Measurements from ENCODE around the gene NSF.
"Not testable (repeated sequence)": the region's sequence is repeated elsewhere in the genome, so short reads cannot be mapped to it uniquely, and the experiment has no call there.

Gene NSF

DNA sequence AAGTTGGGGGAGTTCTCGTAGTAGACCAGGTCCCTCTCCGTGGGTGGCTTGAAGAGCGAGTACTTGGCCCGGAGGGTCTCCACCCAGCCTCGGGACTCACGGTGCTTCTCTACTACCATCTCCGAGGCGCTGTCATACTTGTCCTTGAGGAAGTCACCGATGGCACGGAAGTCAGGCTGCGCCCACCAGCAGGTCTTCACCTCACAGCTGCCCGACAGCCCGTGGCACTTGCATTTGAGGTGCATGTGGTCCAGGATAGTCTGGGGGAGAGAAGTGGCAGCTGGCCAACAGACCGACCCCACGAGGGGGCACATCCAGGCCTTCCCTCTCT, 178.0 kb downstream of the NSF start:
- Histone ChIP-seq H3K27ac (no peak overlapping the region), H3K36me3 (no peaks in the 10 kb centered on the region), H3K9me3 (no peaks in the 10 kb centered on the region), H3K4me1 (ENCODE audit: control insufficient read depth in 1 of 2, insufficient read depth in 1 of 2, low read depth in 1 of 2, low read length in 1 of 2) (peaks cover 14 to 17% of the 10 kb centered on the region in 2 experiments), H3K27me3 (peaks cover 69% of the 10 kb centered on the region), H3K4me3 (ENCODE audit: low read depth in 1 of 2, low read length in 1 of 2) (no peak overlapping the region)
- no peak for TF ChIP-seq CTCF (IDR thresholded peaks at IDR 0.05)

DNA sequence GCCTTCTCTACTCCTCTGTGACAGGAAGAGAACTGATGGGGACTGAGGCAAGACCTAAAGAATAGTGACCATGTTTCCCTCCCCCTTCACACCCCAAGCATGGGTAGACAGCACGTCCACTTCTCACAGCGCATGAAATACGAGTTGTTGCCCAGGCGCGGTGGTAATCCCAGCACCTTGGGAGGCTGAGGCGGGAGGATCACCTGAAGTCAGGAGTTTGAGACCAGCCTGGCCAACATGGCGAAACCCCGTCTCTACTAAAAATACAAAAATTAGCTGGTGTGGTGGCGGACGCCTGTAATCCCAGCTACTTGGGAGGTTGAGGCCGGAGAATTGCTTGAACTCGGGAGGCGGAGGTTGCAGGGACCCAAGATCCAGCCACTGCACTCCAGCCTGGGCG, 178.4 kb downstream of the NSF start:
- H3K4me1 ChIP-seq (ENCODE audit: control insufficient read depth in 1 of 2, insufficient read depth in 1 of 2, low read depth in 1 of 2, low read length in 1 of 2) = peaks cover 14 to 17% of the 10 kb centered on the region in 2 experiments
- H3K36me3 ChIP-seq; H3K27ac ChIP-seq; H3K4me3 ChIP-seq (ENCODE audit: low read depth in 1 of 2, low read length in 1 of 2); H3K9me3 ChIP-seq: not testable (repeated sequence)
- peaks cover 73% of the 10 kb centered on the region for H3K27me3 ChIP-seq

- TF ChIP-seq CTCF (IDR thresholded peaks at IDR 0.05) = no peak
- Histone ChIP-seq H3K36me3 (no peaks in the 10 kb centered on the region), H3K4me3 (ENCODE audit: low read depth in 1 of 2, low read length in 1 of 2) (no peak overlapping the region), H3K27ac (no peak overlapping the region), H3K4me1 (ENCODE audit: control insufficient read depth in 1 of 2, insufficient read depth in 1 of 2, low read depth in 1 of 2, low read length in 1 of 2) (peaks cover 14 to 17% of the 10 kb centered on the region in 2 experiments), H3K9me3 (no peaks in the 10 kb centered on the region), H3K27me3 (peaks cover 82% of the 10 kb centered on the region)
Measured at GRCh38 chr17:46769531-46770438, 179.3 kb downstream of the NSF start.

DNA sequence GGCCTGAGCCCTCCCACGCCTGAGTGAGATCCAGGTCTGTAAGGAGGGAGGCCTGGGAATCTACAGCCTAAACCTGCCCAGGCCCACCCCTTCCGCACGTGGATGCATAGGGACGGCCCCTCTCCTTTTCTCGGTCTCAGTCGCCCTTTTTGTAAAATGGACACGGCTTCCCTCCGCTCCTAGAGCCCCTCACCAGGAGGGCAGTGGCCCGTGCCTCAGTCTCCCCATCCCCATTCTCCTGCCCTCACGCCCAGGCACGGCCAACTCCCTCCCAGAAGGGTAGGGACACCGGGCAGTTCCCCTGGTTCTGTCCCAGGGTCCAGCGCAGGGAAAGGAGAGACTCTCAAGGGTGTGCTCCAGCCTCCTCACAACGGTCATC, 180.0 kb downstream of the NSF start:
- no peak for TF ChIP-seq CTCF (IDR thresholded peaks at IDR 0.05)
- Histone ChIP-seq H3K9me3 (no peaks in the 10 kb centered on the region), H3K27me3 (peaks cover 88% of the 10 kb centered on the region), H3K36me3 (no peaks in the 10 kb centered on the region), H3K27ac (no peak overlapping the region), H3K4me3 (ENCODE audit: low read depth in 1 of 2, low read length in 1 of 2) (no peak overlapping the region), H3K4me1 (ENCODE audit: control insufficient read depth in 1 of 2, insufficient read depth in 1 of 2, low read depth in 1 of 2, low read length in 1 of 2) (peaks cover 14 to 17% of the 10 kb centered on the region in 2 experiments)

DNA sequence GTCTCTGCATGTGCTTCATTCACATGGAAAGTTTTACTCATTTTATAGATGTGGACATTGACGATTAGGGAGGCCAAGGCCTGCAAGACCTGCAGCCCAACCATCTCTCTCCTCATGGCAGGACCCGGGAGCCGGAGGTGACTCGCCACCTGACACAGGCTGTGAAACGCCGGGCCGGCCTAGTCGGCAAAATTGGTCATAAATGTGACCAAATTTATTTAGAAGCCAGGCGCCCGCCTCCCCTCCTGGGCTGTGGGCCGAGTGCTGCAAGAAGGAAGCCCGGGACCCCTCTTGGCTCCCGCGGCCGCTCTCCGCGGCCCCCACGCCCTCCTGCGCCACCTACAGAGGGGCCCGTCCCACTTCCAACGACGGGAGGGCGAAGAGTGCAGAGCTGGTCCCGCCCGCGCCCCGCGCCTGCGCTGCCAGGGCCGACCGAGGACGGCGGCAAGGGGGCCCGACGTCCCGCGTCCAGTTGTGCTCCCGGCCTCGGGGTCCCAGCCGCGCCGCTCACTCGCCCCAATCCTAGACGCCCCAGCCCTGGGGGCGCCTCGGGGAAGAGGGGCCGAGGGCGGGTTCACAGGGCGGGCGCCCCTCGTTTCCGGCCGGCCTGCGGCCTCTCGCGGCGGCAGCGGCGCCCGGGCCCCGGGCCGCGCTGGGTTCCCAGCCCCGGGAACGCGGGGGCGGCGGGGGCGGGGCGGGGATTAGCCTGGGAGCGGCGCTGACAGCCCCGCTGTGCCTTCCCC, 180.5 kb downstream of the NSF start:
- Histone ChIP-seq H3K4me3 (ENCODE audit: low read depth in 1 of 2, low read length in 1 of 2) (no peak overlapping the region), H3K27ac (no peak overlapping the region), H3K4me1 (ENCODE audit: control insufficient read depth in 1 of 2, insufficient read depth in 1 of 2, low read depth in 1 of 2, low read length in 1 of 2) (peaks cover 14 to 17% of the 10 kb centered on the region in 2 experiments), H3K36me3 (no peaks in the 10 kb centered on the region), H3K27me3 (peaks cover 93% of the 10 kb centered on the region), H3K9me3 (no peaks in the 10 kb centered on the region)
- no peak for TF ChIP-seq CTCF (IDR thresholded peaks at IDR 0.05)
